HepG2 (cell line): ENCODE measurements around the gene PLVAP. TPM values are rescaled to one million over a fixed set of nuclear protein-coding genes. Genes with fewer than 3 reads are reported as not detected.
A peak's percentile ranks its signal among the peaks of the same experiment; 100 is the strongest.

Experiments
- ARHGAP35 ChIP-seq: sonication (generic); formaldehyde crosslinking; IDR thresholded peaks from 2 replicates; pipeline ENCODE4 v1.9.0; 2022; ENCODE audit warnings: mild to moderate bottlenecking, inconsistent platforms, moderate library complexity, missing genetic modification reagents, borderline replicate concordance
- ATF7-NPFF ChIP-seq: sonication (generic); formaldehyde crosslinking; IDR thresholded peaks from 2 replicates; pipeline ENCODE4 v1.8.1; 2023; ENCODE audit warnings: mild to moderate bottlenecking, low read depth, missing genetic modification reagents, moderate library complexity
- CBX5 ChIP-seq: sonication (generic); formaldehyde crosslinking; IDR thresholded peaks from 2 replicates; pipeline ENCODE4 v1.4.0; 2020; ENCODE audit warnings: missing genetic modification reagents, borderline replicate concordance
- HNF4G ChIP-seq, 2 experiments: sonication (generic) in 1 of 2; formaldehyde crosslinking in 1 of 2; IDR thresholded peaks; 2 replicates each; pipeline versions ENCODE4 v1.4.0 to v1.6.1; 2011 to 2020; ENCODE audit warnings: borderline replicate concordance in 2 of 2, low read depth in 2 of 2, mild to moderate bottlenecking in 2 of 2, low read length in 1 of 2, missing genetic modification reagents in 1 of 2, moderate library complexity in 1 of 2
- IKZF4 ChIP-seq: sonication (generic); formaldehyde crosslinking; IDR thresholded peaks from 2 replicates; pipeline ENCODE4 v1.5.1; 2020; ENCODE audit warnings: borderline replicate concordance, mild to moderate bottlenecking, low read depth, missing genetic modification reagents; ENCODE audit errors: not compliant biosample characterization
- KDM5A ChIP-seq: fragments of 200-600 bp; sonication (generic); IDR thresholded peaks from 2 replicates; pipeline ENCODE4 v1.7.0; 2018; ENCODE audit warnings: antibody characterized with exemption, mild to moderate bottlenecking, low read length, borderline replicate concordance
- MYC ChIP-seq: sonication (generic); formaldehyde crosslinking; IDR thresholded peaks from 2 replicates; pipeline ENCODE4 v1.9.0; 2021; ENCODE audit warnings: missing genetic modification reagents, borderline replicate concordance
- NR2F1 ChIP-seq, 2 experiments: fragments of 450-650 bp in 1 of 2; formaldehyde crosslinking in 1 of 2; IDR thresholded peaks; 2 replicates each; pipeline versions ENCODE4 v1.5.0 to v1.6.1; 2016 to 2020; ENCODE audit warnings: mild to moderate bottlenecking in 1 of 2, missing compliant biosample characterization in 1 of 2, missing genetic modification reagents in 1 of 2, moderate library complexity in 1 of 2
- NR3C1 ChIP-seq: sonication (generic); formaldehyde crosslinking; IDR thresholded peaks from 2 replicates; pipeline ENCODE4 v1.4.0; 2020; ENCODE audit warnings: missing genetic modification reagents
- SETDB1 ChIP-seq: sonication (generic); formaldehyde crosslinking; IDR thresholded peaks from 2 replicates; pipeline ENCODE4 v1.5.1; 2020; ENCODE audit warnings: missing genetic modification reagents, mild to moderate bottlenecking, borderline replicate concordance
- THAP11 ChIP-seq: IDR thresholded peaks from 2 replicates; pipeline ENCODE4 v1.6.1; 2016; ENCODE audit warnings: missing biosample characterization, missing genetic modification reagents
- ZNF282 ChIP-seq: fragments of 450-650 bp; IDR thresholded peaks from 2 replicates; pipeline ENCODE4 v1.6.1; 2018; ENCODE audit not compliant: partially characterized antibody
- ZNF326 ChIP-seq: sonication (generic); formaldehyde crosslinking; IDR thresholded peaks from 2 replicates; pipeline ENCODE4 v1.4.0; 2020; ENCODE audit warnings: missing genetic modification reagents, borderline replicate concordance
- ZNF558 ChIP-seq: sonication (generic); formaldehyde crosslinking; IDR thresholded peaks from 2 replicates; pipeline ENCODE4 v1.9.0; 2022; ENCODE audit warnings: mild to moderate bottlenecking, missing genetic modification reagents, borderline replicate concordance
- ZNF619 ChIP-seq: sonication (generic); formaldehyde crosslinking; IDR thresholded peaks from 2 replicates; pipeline ENCODE4 v1.4.0; 2020; ENCODE audit warnings: mild to moderate bottlenecking, missing genetic modification reagents
- ZNF75D ChIP-seq: sonication (generic); formaldehyde crosslinking; IDR thresholded peaks from 2 replicates; pipeline ENCODE4 v1.8.1; 2023; ENCODE audit warnings: missing genetic modification reagents, mild to moderate bottlenecking, borderline replicate concordance
- ZNF781 ChIP-seq: sonication (generic); formaldehyde crosslinking; IDR thresholded peaks from 2 replicates; pipeline ENCODE4 v1.5.1; 2020; ENCODE audit warnings: borderline replicate concordance, mild to moderate bottlenecking, missing genetic modification reagents; ENCODE audit errors: not compliant biosample characterization
- polyA plus RNA-seq, 8 experiments: library from polyadenylated mRNA; depleted of rRNA in 3 of 8; stranded (reverse) in 7 of 8; unstranded in 1 of 8; fragments of >200 nt; fragmentation: Illumina TruSeq in 4 of 8; extraction: Trizol in 4 of 8; gene quantifications; 2 replicates each; pipeline versions ENCODE4 v1.2.1 to v1.2.3, GENCODE V29; 2011 to 2016; ENCODE audit warnings: low read depth in 4 of 8, missing spikeins in 1 of 8, mixed read lengths in 1 of 8; ENCODE audit not compliant: insufficient read depth in 1 of 8
- total RNA-seq, 5 experiments: library from RNA; depleted of rRNA; stranded (reverse); fragments of >200 nt; fragmentation: Illumina TruSeq; extraction: Trizol; gene quantifications; 2 replicates each; pipeline ENCODE4 v1.2.3, GENCODE V29; 2016; ENCODE audit warnings: low read depth in 1 of 5
- TF ChIP-seq, protein P1 (sequence below): IDR thresholded peaks from 2 replicates; pipeline ENCODE4 v1.6.1; 2012; ENCODE audit warnings: low read depth, low read length, improper control_type of control experiment
- TF ChIP-seq, protein P2 (sequence below): sonication (generic); formaldehyde crosslinking; IDR thresholded peaks from 2 replicates; pipeline ENCODE4 v1.8.0; 2022; ENCODE audit warnings: low read depth, missing genetic modification reagents
- TF ChIP-seq, protein P3 (sequence below), 2 experiments: sonication (generic) in 1 of 2; formaldehyde crosslinking in 1 of 2; IDR thresholded peaks; 2 replicates each; pipeline versions ENCODE4 v1.4.0 to v1.6.1; 2016 to 2020; ENCODE audit warnings: borderline replicate concordance in 1 of 2, low read depth in 1 of 2, mild to moderate bottlenecking in 1 of 2, missing genetic modification reagents in 1 of 2

PLVAP gene
- total and polyA plus RNA-seq, 2 of the 13 experiments (the other 11 are each of a cell fraction or from before 2014, with no cell fraction given): 0.26 TPM; not detected in 1

DNA sequence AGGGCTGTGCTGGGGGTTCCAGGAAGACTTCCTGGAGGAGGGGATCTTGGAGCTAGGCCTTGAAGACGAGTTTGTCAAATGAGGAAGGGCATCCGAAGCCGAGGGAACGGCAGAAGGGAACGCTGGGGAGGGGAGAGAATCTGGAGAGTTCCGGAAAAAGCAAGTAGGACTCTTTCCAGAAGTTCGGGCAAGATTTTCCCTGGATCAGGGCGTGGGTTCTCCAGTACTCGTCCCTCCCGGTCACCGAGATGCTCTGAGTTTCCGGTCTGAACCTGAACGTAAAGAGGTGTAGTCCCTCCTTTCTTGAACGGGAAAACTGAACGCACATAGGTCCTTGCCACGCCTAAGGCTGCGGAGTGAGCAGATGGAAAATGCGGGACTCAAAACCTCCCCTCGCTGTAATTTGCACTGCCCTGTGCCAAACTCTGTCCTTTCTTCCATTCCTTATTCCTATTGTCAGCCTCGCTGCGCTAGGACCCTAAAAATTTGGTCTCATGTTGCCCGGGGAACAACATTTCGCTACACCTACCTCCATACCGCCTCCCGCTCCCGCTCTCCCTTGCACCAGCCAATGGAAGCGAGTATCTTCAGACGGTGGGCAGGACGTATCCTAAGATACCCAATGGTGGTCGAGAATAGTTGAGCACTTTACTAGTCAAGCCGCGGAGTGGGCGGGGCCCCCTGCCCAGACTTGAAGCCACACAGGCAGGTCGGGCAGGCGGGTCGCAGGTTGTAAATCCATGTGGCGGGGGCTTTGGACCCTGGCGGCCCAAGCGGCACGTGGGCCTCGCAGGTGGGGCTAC is 40.1 kb downstream of the PLVAP start, which contains the start of gene GTPBP3 (continued):
- TF ChIP-seq, protein P1, sequence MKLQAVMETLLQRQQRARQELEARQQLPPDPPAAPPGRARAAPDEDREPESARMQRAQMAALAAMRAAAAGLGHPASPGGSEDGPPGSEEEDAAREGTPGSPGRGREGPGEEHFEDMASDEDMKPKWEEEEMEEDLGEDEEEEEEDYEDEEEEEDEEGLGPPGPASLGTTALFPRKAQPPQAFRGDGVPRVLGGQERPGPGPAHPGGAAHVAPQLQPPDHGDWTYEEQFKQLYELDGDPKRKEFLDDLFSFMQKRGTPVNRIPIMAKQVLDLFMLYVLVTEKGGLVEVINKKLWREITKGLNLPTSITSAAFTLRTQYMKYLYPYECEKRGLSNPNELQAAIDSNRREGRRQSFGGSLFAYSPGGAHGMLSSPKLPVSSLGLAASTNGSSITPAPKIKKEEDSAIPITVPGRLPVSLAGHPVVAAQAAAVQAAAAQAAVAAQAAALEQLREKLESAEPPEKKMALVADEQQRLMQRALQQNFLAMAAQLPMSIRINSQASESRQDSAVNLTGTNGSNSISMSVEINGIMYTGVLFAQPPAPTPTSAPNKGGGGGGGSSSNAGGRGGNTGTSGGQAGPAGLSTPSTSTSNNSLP: no peak
- TF ChIP-seq ZNF558 (0 out of 2 replicates have a peak, but pooled peaks have one; percentile 54), ZNF781 (peak; percentile 49), NR3C1 (CRISPR knock-in tag) (no peak), ZNF282 (no peak), MYC (CRISPR knock-in tag) (peak; percentile 95), KDM5A (peak; percentile 97), ZNF619 (CRISPR knock-in tag) (no peak), SETDB1 (CRISPR knock-in tag) (no peak), ZNF75D (no peak), THAP11 (CRISPR knock-in tag) (peak; percentile 94), CBX5 (CRISPR knock-in tag) (no peak), IKZF4 (CRISPR knock-in tag) (no peak), ATF7-NPFF (peak; percentile 77), NR2F1 (CRISPR knock-in tag; IDR thresholded peaks at IDR 0.05) (no peak), ARHGAP35 (peak; percentile 27), HNF4G (IDR thresholded peaks at IDR 0.05; ENCODE audit: borderline replicate concordance, low read depth, low read length) (no peak), HNF4G (CRISPR knock-in tag; IDR thresholded peaks at IDR 0.05; ENCODE audit: borderline replicate concordance, low read depth) (no peak), ZNF326 (CRISPR knock-in tag) (no peak)
- TF ChIP-seq, protein P2, sequence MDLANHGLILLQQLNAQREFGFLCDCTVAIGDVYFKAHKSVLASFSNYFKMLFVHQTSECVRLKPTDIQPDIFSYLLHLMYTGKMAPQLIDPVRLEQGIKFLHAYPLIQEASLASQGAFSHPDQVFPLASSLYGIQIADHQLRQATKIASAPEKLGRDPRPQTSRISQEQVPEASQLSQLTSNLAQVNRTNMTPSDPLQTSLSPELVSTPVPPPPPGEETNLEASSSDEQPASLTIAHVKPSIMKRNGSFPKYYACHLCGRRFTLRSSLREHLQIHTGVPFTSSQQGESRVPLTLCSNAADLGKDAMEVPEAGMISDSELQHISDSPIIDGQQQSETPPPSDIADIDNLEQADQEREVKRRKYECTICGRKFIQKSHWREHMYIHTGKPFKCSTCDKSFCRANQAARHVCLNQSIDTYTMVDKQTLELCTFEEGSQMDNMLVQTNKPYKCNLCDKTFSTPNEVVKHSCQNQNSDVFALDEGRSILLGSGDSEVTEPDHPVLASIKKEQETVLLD: no peak; the same call in 1 of the 2 replicates
- TF ChIP-seq, protein P3, sequence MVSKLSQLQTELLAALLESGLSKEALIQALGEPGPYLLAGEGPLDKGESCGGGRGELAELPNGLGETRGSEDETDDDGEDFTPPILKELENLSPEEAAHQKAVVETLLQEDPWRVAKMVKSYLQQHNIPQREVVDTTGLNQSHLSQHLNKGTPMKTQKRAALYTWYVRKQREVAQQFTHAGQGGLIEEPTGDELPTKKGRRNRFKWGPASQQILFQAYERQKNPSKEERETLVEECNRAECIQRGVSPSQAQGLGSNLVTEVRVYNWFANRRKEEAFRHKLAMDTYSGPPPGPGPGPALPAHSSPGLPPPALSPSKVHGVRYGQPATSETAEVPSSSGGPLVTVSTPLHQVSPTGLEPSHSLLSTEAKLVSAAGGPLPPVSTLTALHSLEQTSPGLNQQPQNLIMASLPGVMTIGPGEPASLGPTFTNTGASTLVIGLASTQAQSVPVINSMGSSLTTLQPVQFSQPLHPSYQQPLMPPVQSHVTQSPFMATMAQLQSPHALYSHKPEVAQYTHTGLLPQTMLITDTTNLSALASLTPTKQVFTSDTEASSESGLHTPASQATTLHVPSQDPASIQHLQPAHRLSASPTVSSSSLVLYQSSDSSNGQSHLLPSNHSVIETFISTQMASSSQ (IDR thresholded peaks at IDR 0.05; ENCODE audit: low read depth): no peak
- TF ChIP-seq, protein P3 (CRISPR knock-in tag; IDR thresholded peaks at IDR 0.05; ENCODE audit: borderline replicate concordance): no peak
